C4-2B (cell line): ENCODE measurements around the gene MRPL48.

Experiments used
- H3K27ac ChIP-seq: fragments of 450-650 bp; 2 replicates; pipeline ENCODE4 v1.5.1; 2017
- CTCF ChIP-seq: fragments of 450-650 bp; conservative IDR thresholded peaks from 2 replicates; pipeline ENCODE4 v1.5.1; 2017; ENCODE audit warnings: mild to moderate bottlenecking
- ZFX ChIP-seq: fragments of 450-650 bp; IDR thresholded peaks from 2 replicates; pipeline ENCODE4 v1.6.1; 2017

Gene MRPL48

GRCh38 chr11:73902303-73902702 lies 114.6 kb downstream of the MRPL48 start:
- TF ChIP-seq ZFX = no peak
- TF ChIP-seq CTCF = no peak
- no peak overlapping the region for H3K27ac ChIP-seq

GRCh38 chr11:73907191-73907590 lies 119.5 kb downstream of the MRPL48 start:
- TF ChIP-seq ZFX (no peak), CTCF (no peak)
- no peak overlapping the region for H3K27ac ChIP-seq

- TF ChIP-seq CTCF (no peak), ZFX (no peak)
- H3K27ac ChIP-seq = no peak overlapping the region
Measured at GRCh38 chr11:73912026-73912425, 124.4 kb downstream of the MRPL48 start.

DNA sequence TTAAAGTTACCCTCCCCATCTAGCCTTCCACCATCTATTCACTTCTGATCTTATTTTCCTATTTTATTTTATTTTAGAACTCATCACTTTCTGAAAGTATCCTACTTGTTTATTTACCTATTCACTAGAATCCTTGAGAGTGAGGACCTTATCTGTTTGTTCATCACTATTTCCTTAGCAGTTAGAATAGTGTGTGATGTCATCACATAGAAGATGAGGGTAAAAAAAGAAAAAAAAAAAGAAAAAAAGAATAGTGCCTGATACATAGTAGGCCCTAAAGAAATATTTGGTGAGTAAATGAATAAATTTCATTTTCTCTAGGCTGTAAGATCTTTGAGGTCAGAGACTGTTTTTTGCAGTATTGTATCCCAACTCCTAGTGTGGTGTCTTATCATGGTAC lies 125.8 kb downstream of the MRPL48 start:
- no peak for TF ChIP-seq ZFX
- TF ChIP-seq CTCF = no peak

GRCh38 chr11:73914284-73914683 lies 126.6 kb downstream of the MRPL48 start:
- TF ChIP-seq CTCF (no peak), ZFX (no peak)
- H3K27ac ChIP-seq = no peak overlapping the region

More for the DNA sequence above, 125.8 kb downstream of the MRPL48 start:
- no peak overlapping the region for H3K27ac ChIP-seq
